Esophagus squamous epithelium (tissue), 5 donors: ENCODE measurements around the gene DOCK3. TPM values are rescaled to one million over a fixed set of nuclear protein-coding genes. Genes with fewer than 3 reads are reported as not detected.
"Not testable (repeated sequence)": the region's sequence is repeated elsewhere in the genome, so short reads cannot be mapped to it uniquely, and the experiment has no call there.

Experiments used
- DNase-seq: peaks from one replicate; lab custom pipeline; 2025; lab: John Stamatoyannopoulos, UW
- H3K27ac ChIP-seq, 4 donors: fragments of 200-600 bp; sonication (generic); one replicate each; pipeline ENCODE4 v1.5.1; 2016 to 2019; ENCODE audit warnings: mild to moderate bottlenecking in 1 of 4
- H3K27me3 ChIP-seq, 4 donors: fragments of 200-600 bp; sonication (generic); 1 replicate in 3 of 4; 2 replicates in 1 of 4; pipeline versions ENCODE4 v1.5.1 to v1.6.0; 2017 to 2021; ENCODE audit warnings: antibody characterized with exemption in 1 of 4
- H3K36me3 ChIP-seq, 3 donors: fragments of 200-600 bp; sonication (generic); one replicate each; pipeline ENCODE4 v1.5.1; 2016 to 2019
- H3K4me1 ChIP-seq, 3 donors: fragments of 200-600 bp; sonication (generic); one replicate each; pipeline ENCODE4 v1.5.1; 2017 to 2019
- H3K4me3 ChIP-seq, 4 donors: fragments of 200-600 bp; sonication (generic); 1 replicate in 3 of 4; 2 replicates in 1 of 4; pipeline ENCODE4 v1.5.1; 2016 to 2019; ENCODE audit warnings: mild to moderate bottlenecking in 2 of 4, moderate library complexity in 1 of 4
- H3K9me3 ChIP-seq, 3 donors: fragments of 200-600 bp; sonication (generic); one replicate each; pipeline ENCODE4 v1.5.1; 2016 to 2019
- POLR2A ChIP-seq, 4 donors: fragments of 450-650 bp; IDR thresholded peaks; one replicate each; pipeline ENCODE4 v1.6.1; 2017; ENCODE audit warnings: antibody characterized with exemption in 4 of 4, mild to moderate bottlenecking in 4 of 4, moderate library complexity in 3 of 4
- whole genome bisulfite sequencing, 2 donors: methylation state at CpG; one replicate each; pipeline ENCODE4 v1.1.5; 2018; 5-methylcytosine and 5-hydroxymethylcytosine counted together
- intact Hi-C: fragments of 100-400 bp; cut with DNase I; formaldehyde crosslinking; loops from one replicate; pipeline ENCODE4 v1.15.0; 2022
- total RNA-seq, 4 donors: library from RNA; depleted of rRNA; stranded (reverse); fragments of >200 nt; gene quantifications; one replicate each; pipeline ENCODE4 v1.1.0, GENCODE V29; 2016
- TF ChIP-seq, protein P1 (sequence below), 6 experiments: fragments of 450-650 bp in 4 of 6; fragments of 200-600 bp in 2 of 6; sonication (generic) in 2 of 6; IDR thresholded peaks; one replicate each; pipeline ENCODE4 v1.5.1; 2016 to 2019; ENCODE audit warnings: antibody characterized with exemption in 6 of 6, mild to moderate bottlenecking in 4 of 6, moderate library complexity in 4 of 6
- donor health status: DM: yes; HTN: yes; CAD: no.

DOCK3 gene
- total RNA-seq, 4 donors from 2014 or later = 0.92 to 1.7 (median 1.4) TPM

DNA sequence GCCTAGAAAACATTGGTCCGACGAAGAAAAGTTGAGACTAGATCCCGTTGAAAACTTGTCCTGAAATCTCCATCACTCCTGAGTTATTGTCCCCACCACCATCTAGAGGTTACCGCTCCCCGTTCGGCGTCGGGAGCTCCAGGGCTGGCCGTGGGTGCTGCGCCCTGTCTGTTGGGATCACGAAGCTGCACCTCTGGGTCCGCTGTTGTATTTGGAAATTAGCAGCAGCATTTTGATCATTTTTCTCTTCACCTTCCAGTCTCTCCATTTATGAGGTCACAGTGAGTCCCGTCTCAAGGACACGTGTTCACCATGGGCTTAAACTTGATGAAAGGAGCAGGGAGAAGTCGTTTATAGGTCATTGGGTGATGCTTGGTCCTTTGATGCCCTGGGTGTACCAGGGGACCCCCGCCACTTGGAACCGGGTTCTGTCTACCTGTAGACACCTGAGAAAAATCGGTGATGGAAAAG lies 710.9 kb downstream of the DOCK3 start:
- peak overlapping the region; percentile 92 to 99 (median 96) for H3K27ac ChIP-seq
- H3K36me3 ChIP-seq = peaks cover 0 to 26% (median 0%) of the 10 kb centered on the region in 3 donors
- intact Hi-C loops = no loop called here
- TF ChIP-seq, protein P1, sequence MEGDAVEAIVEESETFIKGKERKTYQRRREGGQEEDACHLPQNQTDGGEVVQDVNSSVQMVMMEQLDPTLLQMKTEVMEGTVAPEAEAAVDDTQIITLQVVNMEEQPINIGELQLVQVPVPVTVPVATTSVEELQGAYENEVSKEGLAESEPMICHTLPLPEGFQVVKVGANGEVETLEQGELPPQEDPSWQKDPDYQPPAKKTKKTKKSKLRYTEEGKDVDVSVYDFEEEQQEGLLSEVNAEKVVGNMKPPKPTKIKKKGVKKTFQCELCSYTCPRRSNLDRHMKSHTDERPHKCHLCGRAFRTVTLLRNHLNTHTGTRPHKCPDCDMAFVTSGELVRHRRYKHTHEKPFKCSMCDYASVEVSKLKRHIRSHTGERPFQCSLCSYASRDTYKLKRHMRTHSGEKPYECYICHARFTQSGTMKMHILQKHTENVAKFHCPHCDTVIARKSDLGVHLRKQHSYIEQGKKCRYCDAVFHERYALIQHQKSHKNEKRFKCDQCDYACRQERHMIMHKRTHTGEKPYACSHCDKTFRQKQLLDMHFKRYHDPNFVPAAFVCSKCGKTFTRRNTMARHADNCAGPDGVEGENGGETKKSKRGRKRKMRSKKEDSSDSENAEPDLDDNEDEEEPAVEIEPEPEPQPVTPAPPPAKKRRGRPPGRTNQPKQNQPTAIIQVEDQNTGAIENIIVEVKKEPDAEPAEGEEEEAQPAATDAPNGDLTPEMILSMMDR (IDR thresholded peaks at IDR 0.05) = no peak
- no peak for TF ChIP-seq POLR2A (IDR thresholded peaks at IDR 0.05)
- peak overlapping the region; percentile 52 to 90 (median 83) for H3K4me3 ChIP-seq
- no peak for DNase-seq
- H3K27me3 ChIP-seq = no peaks in the 10 kb centered on the region
- peaks cover 51 to 68% (median 54%) of the 10 kb centered on the region in 3 donors for H3K4me1 ChIP-seq
- 1% methylated on average over 15 to 16 of the region's 18 CpGs for WGBS, 2 donors
- H3K9me3 ChIP-seq = no peaks in the 10 kb centered on the region

DNA sequence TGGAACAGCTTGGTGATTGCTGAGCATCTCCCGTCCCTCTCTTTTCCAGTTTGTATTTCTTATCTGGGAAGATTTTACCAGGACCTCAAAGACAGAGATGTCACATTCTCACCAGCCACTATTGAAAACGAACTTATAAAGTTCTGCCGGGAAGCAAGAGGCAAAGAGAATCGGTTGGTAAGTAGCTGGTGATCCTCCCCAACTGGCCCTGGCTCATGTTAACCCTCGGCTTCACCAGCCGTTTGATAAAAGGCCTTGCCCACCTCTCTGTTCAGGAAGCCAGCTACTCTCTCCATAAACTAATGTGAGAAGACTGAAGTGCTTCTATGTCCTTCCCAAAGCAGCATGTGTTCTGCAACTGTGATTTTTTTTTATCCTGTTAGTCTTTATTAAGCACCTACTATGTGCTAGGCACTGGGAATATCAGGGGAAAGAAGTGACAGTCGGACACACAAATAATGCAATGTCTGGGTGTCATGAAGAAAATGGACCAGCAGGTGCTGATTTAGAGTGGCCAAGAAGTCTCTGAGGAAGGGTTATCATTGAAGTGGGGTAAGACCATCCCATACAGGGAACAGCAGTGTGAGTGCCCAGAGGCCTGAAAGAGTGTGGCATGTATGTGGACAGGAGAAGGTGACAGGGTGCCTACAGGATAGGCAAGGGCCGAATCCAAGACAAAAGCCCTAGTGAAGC lies 711.6 kb downstream of the DOCK3 start:
- Histone ChIP-seq H3K9me3 (no peaks in the 10 kb centered on the region), H3K4me1 (peaks cover 54 to 71% (median 56%) of the 10 kb centered on the region in 3 donors), H3K27ac (peak overlapping the region; percentile 92 to 99 (median 96)), H3K27me3 (no peaks in the 10 kb centered on the region), H3K4me3 (peak overlapping the region; percentile 52 to 90 (median 83)), H3K36me3 (peaks cover 0 to 26% (median 0%) of the 10 kb centered on the region in 3 donors)
- intact Hi-C loops = no loop called here
- no peak for TF ChIP-seq POLR2A (IDR thresholded peaks at IDR 0.05)
- TF ChIP-seq, protein P1 (IDR thresholded peaks at IDR 0.05) = peak in 1 of 6 experiments; percentile 33
- 20 to 21% methylated on average over 8 of the region's 8 CpGs for WGBS, 2 donors
- no peak for DNase-seq

DNA sequence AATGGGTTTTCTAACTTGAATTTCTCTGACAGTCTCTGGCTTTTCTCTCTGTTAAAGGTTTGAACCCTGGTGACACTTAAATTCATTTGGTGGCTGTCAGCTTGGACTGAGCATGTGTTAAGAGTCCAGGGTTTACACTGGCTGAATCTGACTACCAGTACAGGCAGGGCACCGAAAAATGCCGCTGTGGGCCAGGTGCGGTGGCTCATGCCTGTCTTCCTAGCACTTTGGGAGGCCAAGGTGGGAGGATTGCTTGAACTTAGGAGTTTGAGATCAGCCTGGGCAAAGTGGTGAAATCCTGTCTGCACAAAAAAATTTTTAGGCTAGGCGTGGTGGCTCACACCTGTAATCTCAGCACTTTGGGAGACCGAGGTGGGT lies 712.1 kb downstream of the DOCK3 start:
- DNase-seq = no peak
- intact Hi-C loops = no loop called here

DNA sequence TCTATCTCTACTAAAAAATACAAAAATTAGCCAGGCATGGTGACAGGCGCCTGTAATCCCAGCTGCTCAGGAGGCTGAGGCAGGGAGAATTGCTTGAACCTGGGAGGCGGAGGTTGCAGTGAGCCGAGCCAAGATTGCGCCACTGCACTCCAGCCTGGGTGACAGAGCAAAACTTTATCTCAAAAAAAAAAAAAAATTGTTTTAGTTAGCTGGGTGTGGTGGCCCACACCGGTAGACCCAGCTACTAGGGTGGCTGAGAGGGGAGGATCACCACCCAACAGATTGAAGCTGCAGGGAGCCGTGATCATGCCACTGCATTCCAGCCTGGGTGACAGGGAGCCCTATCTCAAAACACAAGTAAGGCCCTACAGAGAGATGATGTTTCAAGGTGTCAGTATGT lies 712.6 kb downstream of the DOCK3 start:
- peak overlapping the region; percentile 92 to 99 (median 96) for H3K27ac ChIP-seq
- peaks cover 0 to 29% (median 2%) of the 10 kb centered on the region in 3 donors for H3K36me3 ChIP-seq
- H3K27me3 ChIP-seq, intact Hi-C loops, DNase-seq, H3K9me3 ChIP-seq: not testable (repeated sequence)
- WGBS, 2 donors = 53 to 60% methylated on average over 6 of the region's 6 CpGs
- H3K4me1 ChIP-seq = peaks cover 60 to 78% (median 61%) of the 10 kb centered on the region in 3 donors
- peak overlapping the region in 1 of 4 donors; percentile 81 for H3K4me3 ChIP-seq

More for the DNA sequence above, 712.1 kb downstream of the DOCK3 start:
- Histone ChIP-seq H3K4me3 (peak overlapping the region in 2 of 4 donors; percentile 81 to 85), H3K4me1 (peaks cover 56 to 73% (median 57%) of the 10 kb centered on the region in 3 donors), H3K27ac (peak overlapping the region; percentile 92 to 99 (median 96)), H3K27me3 (no peaks in the 10 kb centered on the region), H3K36me3 (peaks cover 0 to 26% (median 0%) of the 10 kb centered on the region in 3 donors), H3K9me3 (no peaks in the 10 kb centered on the region)
- WGBS, 2 donors = 79% methylated on average over 5 of the region's 5 CpGs; no CpG with 5 or more reads in 1 of the 2 donors
- no peak for TF ChIP-seq POLR2A (IDR thresholded peaks at IDR 0.05)

DNA sequence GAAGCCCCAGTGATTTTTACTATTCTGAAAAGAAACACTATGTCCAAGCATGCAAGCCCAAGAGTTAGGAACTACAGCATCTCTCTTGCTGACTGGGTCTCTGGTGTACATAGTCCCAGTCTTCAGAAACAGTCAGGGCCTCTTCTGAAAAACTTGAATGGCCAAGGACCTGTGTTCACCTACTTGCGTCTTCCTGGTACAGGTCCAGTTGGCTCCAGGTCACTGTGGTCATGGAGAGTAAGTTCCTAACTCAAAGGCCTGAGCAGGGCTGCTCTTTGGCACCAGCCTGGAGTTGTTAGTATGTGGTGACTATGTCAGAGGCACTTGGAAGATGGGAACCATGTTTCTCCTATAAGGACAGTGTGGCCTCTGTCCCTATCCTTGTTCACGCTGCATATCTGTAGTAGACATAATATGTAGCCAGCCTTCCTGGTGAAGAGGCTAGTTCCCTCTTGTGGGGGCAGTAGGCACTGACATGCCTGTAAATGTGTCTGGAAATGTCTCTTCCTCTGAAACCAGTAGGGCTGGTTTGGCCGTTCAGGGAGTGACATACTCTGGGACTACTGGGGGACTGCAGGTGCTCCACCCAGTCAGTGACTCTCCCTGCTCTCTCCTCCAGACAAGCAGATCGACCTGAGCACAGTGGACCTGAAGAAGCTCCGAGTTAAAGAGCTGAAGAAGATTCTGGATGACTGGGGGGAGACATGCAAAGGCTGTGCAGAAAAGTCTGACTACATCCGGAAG lies 713.7 kb downstream of the DOCK3 start:
- Histone ChIP-seq H3K27ac (peak overlapping the region; percentile 64 to 99 (median 94)), H3K9me3 (no peaks in the 10 kb centered on the region), H3K4me1 (peaks cover 69 to 84% (median 73%) of the 10 kb centered on the region in 3 donors), H3K27me3 (no peaks in the 10 kb centered on the region), H3K36me3 (peaks cover 6 to 41% (median 10%) of the 10 kb centered on the region in 3 donors), H3K4me3 (peak overlapping the region in 2 of 4 donors; percentile 4 to 38)
- WGBS, 2 donors = 18 to 75% methylated on average over 2 of the region's 6 CpGs
- TF ChIP-seq POLR2A (IDR thresholded peaks at IDR 0.05) = peak in 1 of 4 donors; percentile 8
- TF ChIP-seq, protein P1 (IDR thresholded peaks at IDR 0.05) = peak in 5 of 6 experiments; percentile 18 to 80 (median 63)
- intact Hi-C loops = no loop called here
- no peak for DNase-seq
